PC-3 (cell line): Measurements from ENCODE around the gene ANXA8L1. TPM values are rescaled to one million over a fixed set of nuclear protein-coding genes. Genes with fewer than 3 reads are reported as not detected.
"Not testable (repeated sequence)": the region's sequence is repeated elsewhere in the genome, so short reads cannot be mapped to it uniquely, and the experiment has no call there.

Source experiments
- ATAC-seq: fragments of 200-7000 bp; cut with Tn5 transposase; 2 replicates; pipeline ENCODE4 v1.9.1; 2020; ENCODE audit warnings: mild to moderate bottlenecking, moderate library complexity
- BruUV-seq: library from RNA; stranded (reverse); fragments of 400-500 nt; replicated peaks from 2 replicates; lab custom pipeline; 2021; lab: Mats Ljungman, UMichigan
- CTCF ChIA-PET: fragments of 300-600 bp; sonication (Branson Sonifier 250); formaldehyde crosslinking; loops from one replicate; lab custom pipeline; 2022; ENCODE audit warnings: antibody characterized with exemption; lab: Charles Lee
- POLR2A ChIA-PET: fragments of 300-600 bp; sonication (Branson Sonifier 250); formaldehyde crosslinking; loops from one replicate; lab custom pipeline; 2022; ENCODE audit warnings: antibody characterized with exemption; ENCODE audit not compliant: unreplicated experiment; lab: Charles Lee
- DNase-seq: peaks from one replicate; pipeline ENCODE4 v3.0.0-alpha.2; 2015
- H2AFZ ChIP-seq: fragments of 300-600 bp; sonication (generic); 2 replicates; pipeline ENCODE4 v1.6.0; 2016; ENCODE audit warnings: antibody characterized with exemption, low read length
- H3F3A ChIP-seq: fragments of 300-600 bp; sonication (generic); one replicate; pipeline ENCODE4 v1.6.0; 2017; ENCODE audit warnings: antibody characterized with exemption, low read length, control low read depth, mild to moderate bottlenecking; ENCODE audit not compliant: unreplicated experiment
- H3K27ac ChIP-seq: fragments of 300-600 bp; sonication (generic); 2 replicates; pipeline ENCODE4 v1.5.1; 2016; ENCODE audit warnings: mild to moderate bottlenecking, low read length
- H3K27me3 ChIP-seq: fragments of 300-600 bp; sonication (generic); 2 replicates; pipeline ENCODE4 v1.6.1; 2016; ENCODE audit warnings: low read length, mixed read lengths
- H3K36me3 ChIP-seq: fragments of 300-600 bp; sonication (generic); 2 replicates; pipeline ENCODE4 v1.6.1; 2016; ENCODE audit warnings: low read depth, mixed run types, low read length, mixed read lengths
- H3K4me1 ChIP-seq: fragments of 300-600 bp; sonication (generic); 2 replicates; pipeline ENCODE4 v1.5.1; 2016; ENCODE audit warnings: low read length; ENCODE audit not compliant: insufficient read depth
- H3K4me2 ChIP-seq: fragments of 300-600 bp; sonication (generic); 2 replicates; pipeline ENCODE4 v1.6.0; 2016; ENCODE audit warnings: low read length
- H3K4me3 ChIP-seq: fragments of 300-600 bp; sonication (generic); 2 replicates; pipeline ENCODE4 v1.5.1; 2016; ENCODE audit warnings: mild to moderate bottlenecking, low read length, mixed read lengths
- H3K79me2 ChIP-seq: fragments of 300-600 bp; sonication (generic); 2 replicates; pipeline ENCODE4 v1.6.1; 2017; ENCODE audit warnings: low read length, mixed read lengths
- H3K9ac ChIP-seq: fragments of 300-600 bp; sonication (generic); 2 replicates; pipeline ENCODE4 v1.6.0; 2016; ENCODE audit warnings: mild to moderate bottlenecking, low read length
- H3K9me2 ChIP-seq: fragments of 300-600 bp; sonication (generic); replicated peaks from 2 replicates; pipeline ENCODE4 v1.6.1; 2016; ENCODE audit warnings: mixed run types, low read length, mixed read lengths
- H3K9me3 ChIP-seq: fragments of 300-600 bp; sonication (generic); 2 replicates; pipeline ENCODE4 v1.6.1; 2016; ENCODE audit warnings: low read length, mixed read lengths
- H4K20me1 ChIP-seq: fragments of 300-600 bp; sonication (generic); 2 replicates; pipeline ENCODE4 v1.6.1; 2016; ENCODE audit warnings: low read length, mixed read lengths
- CTCF ChIP-seq: fragments of 300-600 bp; sonication (generic); conservative IDR thresholded peaks from 2 replicates; pipeline ENCODE4 v1.5.1; 2017; ENCODE audit warnings: antibody characterized with exemption, low read depth, mild to moderate bottlenecking, low read length
- intact Hi-C: fragments of 100-400 bp; cut with micrococcal nuclease; formaldehyde crosslinking; loops from 2 replicates; pipeline ENCODE4 v1.9.0; 2023
- total RNA-seq: library from RNA; depleted of rRNA; stranded (reverse); fragments of >200 nt; gene quantifications from 2 replicates; pipeline ENCODE4 v1.2.3, GENCODE V29; 2014

The ANXA8L1 gene
- total RNA-seq, 1 experiment from 2014 or later, result not detected

- H3K27me3 ChIP-seq, H3K79me2 ChIP-seq, H4K20me1 ChIP-seq, H3K9me3 ChIP-seq, H3F3A ChIP-seq, H3K9me2 ChIP-seq, H3K36me3 ChIP-seq, H3K9ac ChIP-seq, H3K27ac ChIP-seq, BruUV-seq, POLR2A ChIA-PET, intact Hi-C loops, CTCF ChIA-PET, H3K4me1 ChIP-seq: not testable (repeated sequence)
- H2AFZ ChIP-seq, result 0 out of 2 replicates have a peak overlapping the region, but pooled peaks have one; percentile 64
- peak; percentile 26 for DNase-seq
- peak overlapping the region; percentile 75 for H3K4me2 ChIP-seq
- peak; percentile 69 for ATAC-seq
- H3K4me3 ChIP-seq, result peak overlapping the region; percentile 60
- TF ChIP-seq CTCF, result 0 out of 2 replicates have a peak, but pooled peaks have one; percentile 20
These were observed 22.8 kb downstream of the ANXA8L1 start for GRCh38 chr10:46398212-46398886.

GRCh38 chr10:46409556-46409955 is 34.0 kb downstream of the ANXA8L1 start:
- H3K4me3 ChIP-seq, H3K4me1 ChIP-seq, H2AFZ ChIP-seq, ATAC-seq, intact Hi-C loops, H3K36me3 ChIP-seq, H3K9me3 ChIP-seq, H3K27me3 ChIP-seq, H3K79me2 ChIP-seq, H4K20me1 ChIP-seq, H3K4me2 ChIP-seq, H3K9me2 ChIP-seq, H3F3A ChIP-seq, POLR2A ChIA-PET, H3K27ac ChIP-seq, H3K9ac ChIP-seq, CTCF ChIA-PET, BruUV-seq, DNase-seq: not testable (repeated sequence)

GRCh38 chr10:46411123-46411522 is 35.5 kb downstream of the ANXA8L1 start:
- H3K4me2 ChIP-seq, H3K27me3 ChIP-seq, BruUV-seq, POLR2A ChIA-PET, H3K4me1 ChIP-seq, H4K20me1 ChIP-seq, H3K9me2 ChIP-seq, H3F3A ChIP-seq, CTCF ChIA-PET, H3K27ac ChIP-seq, H3K9ac ChIP-seq, H2AFZ ChIP-seq, H3K79me2 ChIP-seq, ATAC-seq, intact Hi-C loops, H3K36me3 ChIP-seq, H3K4me3 ChIP-seq, DNase-seq, H3K9me3 ChIP-seq: not testable (repeated sequence)

GRCh38 chr10:46412665-46413064 is 37.1 kb downstream of the ANXA8L1 start:
- H3K79me2 ChIP-seq, H3K36me3 ChIP-seq, intact Hi-C loops, H3K4me2 ChIP-seq, POLR2A ChIA-PET, H3K4me3 ChIP-seq, H3K27ac ChIP-seq, H3K9me3 ChIP-seq, H3F3A ChIP-seq, H3K4me1 ChIP-seq, BruUV-seq, CTCF ChIA-PET, H2AFZ ChIP-seq, DNase-seq, H4K20me1 ChIP-seq, ATAC-seq, H3K27me3 ChIP-seq, H3K9me2 ChIP-seq, H3K9ac ChIP-seq: not testable (repeated sequence)

GRCh38 chr10:46415291-46415690 is 39.7 kb downstream of the ANXA8L1 start:
- H3F3A ChIP-seq, H3K27ac ChIP-seq, DNase-seq, ATAC-seq, CTCF ChIA-PET, H3K9me2 ChIP-seq, H3K9ac ChIP-seq, intact Hi-C loops, H2AFZ ChIP-seq, H4K20me1 ChIP-seq, H3K9me3 ChIP-seq, H3K4me2 ChIP-seq, POLR2A ChIA-PET, H3K36me3 ChIP-seq, H3K79me2 ChIP-seq, BruUV-seq, H3K27me3 ChIP-seq, H3K4me3 ChIP-seq, H3K4me1 ChIP-seq: not testable (repeated sequence)

GRCh38 chr10:46418283-46418682 is 42.7 kb downstream of the ANXA8L1 start:
- H3K9ac ChIP-seq, H3K9me2 ChIP-seq, H3K4me1 ChIP-seq, BruUV-seq, H3K79me2 ChIP-seq, POLR2A ChIA-PET, H3K27ac ChIP-seq, H3K27me3 ChIP-seq, H3F3A ChIP-seq, CTCF ChIA-PET, H2AFZ ChIP-seq, ATAC-seq, H3K36me3 ChIP-seq, DNase-seq, H3K4me2 ChIP-seq, intact Hi-C loops, H3K9me3 ChIP-seq, H3K4me3 ChIP-seq, H4K20me1 ChIP-seq: not testable (repeated sequence)
